K562 (cell line): Measurements from ENCODE around the gene EFEMP2. TPM values are rescaled to one million over a fixed set of nuclear protein-coding genes. Genes with fewer than 3 reads are reported as not detected.

ENCODE experiments used
- E2F4 ChIP-seq: sonication (generic); formaldehyde crosslinking; IDR thresholded peaks from 2 replicates; pipeline ENCODE4 v1.8.0; 2022; ENCODE audit warnings: mild to moderate bottlenecking, low read depth, missing genetic modification reagents
- HLTF ChIP-seq: fragments of 450-650 bp; IDR thresholded peaks from 2 replicates; pipeline ENCODE4 v1.6.1; 2016
- HNRNPUL1 ChIP-seq: fragments of 200-400 bp; formaldehyde crosslinking; IDR thresholded peaks from 2 replicates; pipeline ENCODE4 v1.6.1; 2017; ENCODE audit warnings: low read length
- KAT7 ChIP-seq: sonication (generic); formaldehyde crosslinking; IDR thresholded peaks from 2 replicates; pipeline ENCODE4 v1.8.0; 2022; ENCODE audit warnings: missing genetic modification reagents, mild to moderate bottlenecking, borderline replicate concordance
- MAFF ChIP-seq: IDR thresholded peaks from 2 replicates; pipeline ENCODE4 v1.6.1; 2012; ENCODE audit warnings: low read length, improper control_type of control experiment
- MYC ChIP-seq, 2 experiments: fragments of 250-450 bp in 1 of 2; sonication (Bioruptor Pico) in 1 of 2; IDR thresholded peaks; 2 replicates each; pipeline versions ENCODE4 v1.5.1 to v1.6.1; 2012 to 2021; ENCODE audit warnings: low read depth in 2 of 2, borderline replicate concordance in 1 of 2, improper control_type of control experiment in 1 of 2, low read length in 1 of 2, mild to moderate bottlenecking in 1 of 2, moderate library complexity in 1 of 2
- NBN ChIP-seq: fragments of 450-650 bp; IDR thresholded peaks from 2 replicates; pipeline ENCODE4 v1.6.1; 2016; ENCODE audit warnings: low read depth, mild to moderate bottlenecking
- RBM14 ChIP-seq: fragments of 200-400 bp; formaldehyde crosslinking; IDR thresholded peaks from 2 replicates; pipeline ENCODE4 v1.6.1; 2018; ENCODE audit warnings: low read depth, mild to moderate bottlenecking, low read length, moderate library complexity, borderline replicate concordance; ENCODE audit not compliant: insufficient read depth
- REST ChIP-seq, 2 experiments: fragments of 450-650 bp; formaldehyde crosslinking in 1 of 2; IDR thresholded peaks; 2 replicates each; pipeline versions ENCODE4 v1.4.0 to v1.6.1; 2014 to 2020; ENCODE audit warnings: mild to moderate bottlenecking in 2 of 2, borderline replicate concordance in 1 of 2, low read depth in 1 of 2
- SAFB2 ChIP-seq: fragments of 200-400 bp; formaldehyde crosslinking; IDR thresholded peaks from 2 replicates; pipeline ENCODE4 v1.6.1; 2018; ENCODE audit warnings: borderline replicate concordance, low read length, low read depth, moderate library complexity; ENCODE audit not compliant: severe bottlenecking
- SRF ChIP-seq, 2 experiments: fragments of 250-450, 450-650 bp in 1 of 2; sonication (Bioruptor Pico) in 1 of 2; sonication (generic) in 1 of 2; formaldehyde crosslinking; IDR thresholded peaks; 2 replicates each; pipeline versions ENCODE4 v1.5.0 to v1.5.1; 2020 to 2022; ENCODE audit warnings: mild to moderate bottlenecking in 1 of 2, missing genetic modification reagents in 1 of 2
- TFAM ChIP-seq: fragments of 250-450 bp; sonication (Bioruptor Pico); conservative IDR thresholded peaks from 2 replicates; pipeline ENCODE4 v1.5.0; 2021; ENCODE audit warnings: mild to moderate bottlenecking, moderate library complexity
- TGIF2 ChIP-seq: sonication (generic); formaldehyde crosslinking; IDR thresholded peaks from 2 replicates; pipeline ENCODE4 v1.8.1; 2022; ENCODE audit warnings: mild to moderate bottlenecking, missing genetic modification reagents, moderate library complexity
- ZNF589 ChIP-seq: fragments of 200-800 bp; sonication (Bioruptor generic); IDR thresholded peaks from 2 replicates; pipeline ENCODE4 v1.6.1; 2016; ENCODE audit warnings: low read depth, missing genetic modification characterization, missing compliant biosample characterization
- ZNF740 ChIP-seq, 3 experiments: fragments of 200-800 bp in 1 of 3; sonication (Bioruptor generic) in 1 of 3; sonication (generic) in 1 of 3; formaldehyde crosslinking in 1 of 3; IDR thresholded peaks; 2 replicates each; pipeline versions ENCODE4 v1.6.1 to v1.8.0; 2016 to 2022; ENCODE audit warnings: mild to moderate bottlenecking in 2 of 3, missing compliant biosample characterization in 2 of 3, missing genetic modification characterization in 2 of 3, missing genetic modification reagents in 1 of 3
- polyA plus RNA-seq, 8 experiments: library from polyadenylated mRNA; depleted of rRNA in 4 of 8; stranded (reverse) in 5 of 8; unstranded in 3 of 8; fragments of >200 nt; fragmentation: Nextera tagmentation in 2 of 8; fragmentation: Illumina TruSeq in 1 of 8; extraction: Ambion mirVana in 2 of 8; extraction: Trizol in 1 of 8; gene quantifications; 2 replicates each; pipeline versions ENCODE4 v1.2.1 to v1.2.3, GENCODE V29; 2011 to 2014; ENCODE audit warnings: inconsistent platforms in 1 of 8, missing spikeins in 1 of 8
- total RNA-seq, 7 experiments: library from RNA; depleted of rRNA in 6 of 7; stranded (reverse); fragments of >200 nt in 6 of 7; fragmentation: Illumina TruSeq in 2 of 7; extraction: Trizol in 2 of 7; gene quantifications; 2 replicates each; pipeline versions ENCODE4 v1.2.1 to v1.2.3, GENCODE V29; 2011 to 2021; ENCODE audit warnings: low replicate concordance in 1 of 7

EFEMP2 gene
- total and polyA plus RNA-seq, 9 of the 15 experiments (the other 6 are each of a cell fraction or from before 2014, with no cell fraction given), result 0.07 to 2.9 (median 0.69) TPM; not detected in 1

- TF ChIP-seq REST (IDR thresholded peaks at IDR 0.05; ENCODE audit: borderline replicate concordance) (peak; percentile 40), REST (CRISPR knock-in tag; IDR thresholded peaks at IDR 0.05; ENCODE audit: low read depth) (0 out of 2 replicates have a peak, but pooled peaks have one; percentile 16), ZNF740 (CRISPR knock-in tag; IDR thresholded peaks at IDR 0.05) (peak; percentile 79), ZNF740 (tag; IDR thresholded peaks at IDR 0.05) (no peak), TGIF2 (CRISPR knock-in tag) (peak; percentile 57; the same call in 1 of the 2 replicates), ZNF589 (CRISPR knock-in tag) (peak; percentile 70; the same call in 1 of the 2 replicates), TFAM (CRISPR knock-in tag) (no peak), KAT7 (peak; percentile 100), NBN (0 out of 2 replicates have a peak, but pooled peaks have one; percentile 20), MAFF (peak; percentile 13; the same call in 1 of the 2 replicates), SAFB2 (no peak), HLTF (no peak), E2F4 (no peak), SRF (CRISPR knock-in tag; IDR thresholded peaks at IDR 0.05) (peak in 1 of 2 experiments; percentile 77; a peak in 2 of 4 replicates), RBM14 (peak; percentile 100), MYC (IDR thresholded peaks at IDR 0.05; ENCODE audit: low read depth, low read length) (peak; percentile 98), MYC (CRISPR knock-in tag; IDR thresholded peaks at IDR 0.05; ENCODE audit: borderline replicate concordance, low read depth) (peak; percentile 94), HNRNPUL1 (no peak; the same call in 1 of the 2 replicates)
Measured at GRCh38 chr11:65899356-65900124, 26.9 kb upstream of the EFEMP2 start (continued).
